Endothelial cell (in vitro differentiated cells): ENCODE results near the gene ATR. TPM values are rescaled to one million over a fixed set of nuclear protein-coding genes. Genes with fewer than 3 reads are reported as not detected.

ENCODE experiments used
- DNase-seq: peaks from one replicate; pipeline ENCODE4 v3.0.0; 2021; ENCODE audit warnings: low spot score
- H3K27ac Mint-ChIP-seq: one replicate; pipeline ENCODE4 v1.8.0; 2021; ENCODE audit warnings: mixed read lengths, inconsistent platforms; ENCODE audit not compliant: unreplicated experiment
- H3K27me3 Mint-ChIP-seq: one replicate; pipeline ENCODE4 v1.8.0; 2021; ENCODE audit warnings: mild to moderate bottlenecking, moderate library complexity, mixed read lengths, inconsistent platforms; ENCODE audit not compliant: unreplicated experiment
- H3K36me3 Mint-ChIP-seq: one replicate; pipeline ENCODE4 v1.8.0; 2021; ENCODE audit warnings: mild to moderate bottlenecking, low read depth, mixed read lengths, inconsistent platforms; ENCODE audit not compliant: unreplicated experiment
- H3K4me1 Mint-ChIP-seq: one replicate; pipeline ENCODE4 v1.8.0; 2021; ENCODE audit warnings: mild to moderate bottlenecking, mixed read lengths, inconsistent platforms; ENCODE audit not compliant: unreplicated experiment
- H3K4me3 Mint-ChIP-seq: one replicate; pipeline ENCODE4 v1.8.0; 2021; ENCODE audit warnings: mild to moderate bottlenecking, mixed read lengths, inconsistent platforms; ENCODE audit not compliant: unreplicated experiment
- H3K9me3 Mint-ChIP-seq: one replicate; pipeline ENCODE4 v1.8.0; 2021; ENCODE audit warnings: mixed read lengths, inconsistent platforms; ENCODE audit not compliant: unreplicated experiment
- CTCF ChIP-seq: fragments of 200-600 bp; sonication (generic); IDR thresholded peaks from one replicate; pipeline ENCODE4 v1.5.0; 2021; ENCODE audit warnings: antibody characterized with exemption; ENCODE audit not compliant: unreplicated experiment
- total RNA-seq: library from RNA; stranded (reverse); fragmentation: NEBNext Ultra II Directional; extraction: Animal tissue kit (Norgen Biotek cat#: 25700); gene quantifications from one replicate; pipeline ENCODE4 v1.2.1, GENCODE V29; 2021; ENCODE audit not compliant: unreplicated experiment

Gene ATR
- total RNA-seq, 1 donor from 2014 or later: 17.8 TPM

GRCh38 chr3:142470826-142471225, 107.7 kb downstream of the ATR start:
- DNase-seq: no peak
- no peaks in the 10 kb centered on the region for H3K4me1 Mint-ChIP-seq
- no peak for TF ChIP-seq CTCF
- peaks cover 4% of the 10 kb centered on the region for H3K36me3 Mint-ChIP-seq
- no peak overlapping the region for H3K27ac Mint-ChIP-seq
- no peaks in the 10 kb centered on the region for H3K27me3 Mint-ChIP-seq
- H3K9me3 Mint-ChIP-seq: no peaks in the 10 kb centered on the region
- no peak overlapping the region for H3K4me3 Mint-ChIP-seq

GRCh38 chr3:142468456-142468855, 110.1 kb downstream of the ATR start:
- H3K4me3 Mint-ChIP-seq: no peak overlapping the region
- H3K27ac Mint-ChIP-seq: no peak overlapping the region
- H3K36me3 Mint-ChIP-seq: peaks cover 4% of the 10 kb centered on the region
- DNase-seq: no peak
- no peaks in the 10 kb centered on the region for H3K27me3 Mint-ChIP-seq
- no peak for TF ChIP-seq CTCF
- peaks cover 4% of the 10 kb centered on the region for H3K4me1 Mint-ChIP-seq
- H3K9me3 Mint-ChIP-seq: no peaks in the 10 kb centered on the region

- DNase-seq: no peak
- peaks cover under 1% of the 10 kb centered on the region for H3K36me3 Mint-ChIP-seq
- H3K27me3 Mint-ChIP-seq: no peaks in the 10 kb centered on the region
- H3K4me1 Mint-ChIP-seq: peaks cover 4% of the 10 kb centered on the region
- no peak overlapping the region for H3K4me3 Mint-ChIP-seq
- no peak for TF ChIP-seq CTCF
- H3K27ac Mint-ChIP-seq: no peak overlapping the region
- no peaks in the 10 kb centered on the region for H3K9me3 Mint-ChIP-seq
Observed at GRCh38 chr3:142467768-142468167, 110.8 kb downstream of the ATR start.

GRCh38 chr3:142460689-142461088, 117.8 kb downstream of the ATR start:
- no peak for TF ChIP-seq CTCF
- Mint-ChIP-seq H3K27me3 (no peaks in the 10 kb centered on the region), H3K36me3 (peaks cover 6% of the 10 kb centered on the region), H3K4me1 (peaks cover 4% of the 10 kb centered on the region), H3K4me3 (no peak overlapping the region), H3K9me3 (no peaks in the 10 kb centered on the region), H3K27ac (no peak overlapping the region)
- no peak for DNase-seq

- Mint-ChIP-seq H3K9me3 (no peaks in the 10 kb centered on the region), H3K27me3 (no peaks in the 10 kb centered on the region), H3K36me3 (peaks cover 11% of the 10 kb centered on the region), H3K4me1 (peaks cover 4% of the 10 kb centered on the region), H3K4me3 (no peak overlapping the region), H3K27ac (no peak overlapping the region)
- no peak for TF ChIP-seq CTCF
- no peak for DNase-seq
Observed at GRCh38 chr3:142459929-142460328, 118.6 kb downstream of the ATR start.
